CD4-positive, alpha-beta memory T cell (primary cell): ENCODE measurements around the gene DNAJB14. TPM values are rescaled to one million over a fixed set of nuclear protein-coding genes. Genes with fewer than 3 reads are reported as not detected.
A peak's percentile ranks its signal among the peaks of the same experiment; 100 is the strongest.

ENCODE experiments used
- CTCF ChIA-PET: fragments of 350-600 bp; sonication (Branson Sonifier 250); formaldehyde crosslinking; loops from one replicate; lab custom pipeline; 2021; ENCODE audit warnings: inconsistent platforms; ENCODE audit not compliant: partially characterized antibody; lab: Charles Lee
- POLR2A ChIA-PET: fragments of 350-600 bp; sonication (Branson Sonifier 250); formaldehyde crosslinking; loops from one replicate; lab custom pipeline; 2021; ENCODE audit not compliant: partially characterized antibody; lab: Charles Lee
- DNase-seq, 5 donors: peaks; one replicate each; pipeline versions ENCODE4 v3.0.0 to v3.0.0-alpha.2; 2020 to 2022; ENCODE audit warnings: mixed read lengths in 1 of 5
- H3K27ac ChIP-seq: one replicate; pipeline ENCODE4 v1.7.0; 2013; ENCODE audit warnings: low read depth, low read length
- H3K27me3 ChIP-seq: 2 replicates; pipeline ENCODE4 v1.7.0; 2013; ENCODE audit warnings: mild to moderate bottlenecking, low read length, moderate library complexity; ENCODE audit not compliant: insufficient read depth
- H3K36me3 ChIP-seq: 2 replicates; pipeline ENCODE4 v1.7.0; 2013; ENCODE audit warnings: mild to moderate bottlenecking, low read length, moderate library complexity; ENCODE audit not compliant: insufficient read depth
- H3K4me1 ChIP-seq: 2 replicates; pipeline ENCODE4 v1.7.0; 2013; ENCODE audit warnings: mild to moderate bottlenecking, low read length, moderate library complexity; ENCODE audit not compliant: insufficient read depth
- H3K4me3 ChIP-seq, 2 donors: one replicate each; pipeline ENCODE4 v1.7.0; 2013; ENCODE audit warnings: low read length in 2 of 2, mild to moderate bottlenecking in 1 of 2
- H3K9me3 ChIP-seq, 2 donors: one replicate each; pipeline ENCODE4 v1.7.0; 2013; ENCODE audit warnings: low read length in 2 of 2, control low read depth in 1 of 2; ENCODE audit not compliant: control insufficient read depth in 1 of 2
- H3K27ac Mint-ChIP-seq, 7 donors: one replicate each; pipeline ENCODE4 v1.8.0; 2020 to 2021; ENCODE audit warnings: mixed read lengths in 7 of 7, mild to moderate bottlenecking in 6 of 7, inconsistent platforms in 3 of 7, moderate library complexity in 3 of 7
- H3K27me3 Mint-ChIP-seq, 2 donors: one replicate each; pipeline ENCODE4 v1.8.0; 2020 to 2021; ENCODE audit warnings: mixed read lengths in 2 of 2
- H3K36me3 Mint-ChIP-seq, 2 donors: one replicate each; pipeline ENCODE4 v1.8.0; 2020 to 2021; ENCODE audit warnings: mixed read lengths in 2 of 2, inconsistent platforms in 1 of 2, mild to moderate bottlenecking in 1 of 2
- H3K4me1 Mint-ChIP-seq, 4 donors: one replicate each; pipeline ENCODE4 v1.8.0; 2020 to 2021; ENCODE audit warnings: mixed read lengths in 4 of 4, mild to moderate bottlenecking in 1 of 4
- H3K4me3 Mint-ChIP-seq, 8 donors: one replicate each; pipeline ENCODE4 v1.8.0; 2020 to 2021; ENCODE audit warnings: mixed read lengths in 8 of 8, mild to moderate bottlenecking in 7 of 8, moderate library complexity in 6 of 8, inconsistent platforms in 3 of 8
- H3K9me3 Mint-ChIP-seq, 8 donors: one replicate each; pipeline ENCODE4 v1.8.0; 2020 to 2021; ENCODE audit warnings: mixed read lengths in 8 of 8, mild to moderate bottlenecking in 5 of 8, inconsistent platforms in 3 of 8, moderate library complexity in 1 of 8
- intact Hi-C: fragments of 100-400 bp; cut with micrococcal nuclease; formaldehyde crosslinking; loops from one replicate; pipeline ENCODE4 v1.15.1; 2023
- polyA plus RNA-seq, 2 donors: library from polyadenylated mRNA; unstranded; fragments of 300-500 nt; fragmentation: Illumina TruSeq; gene quantifications; one replicate each; pipeline ENCODE4 v1.2.3, GENCODE V29; 2021
- total RNA-seq, 2 experiments: library from RNA; stranded (reverse); gene quantifications; one replicate each; pipeline ENCODE4 v1.2.3, GENCODE V29; 2021

DNAJB14 gene
- total and polyA plus RNA-seq, 4 experiments from 2014 or later: 44.9 to 76.7 (median 70.4) TPM

- H3K9me3 Mint-ChIP-seq: peaks cover 0 to 12% (median 7%) of the 10 kb centered on the region in 8 donors
- no peak overlapping the region for H3K4me3 Mint-ChIP-seq
- Histone ChIP-seq H3K36me3 (peaks cover 10% of the 10 kb centered on the region), H3K27me3 (no peaks in the 10 kb centered on the region), H3K9me3 (no peaks in the 10 kb centered on the region), H3K4me3 (no peak overlapping the region), H3K27ac (no peak overlapping the region), H3K4me1 (peaks cover 23% of the 10 kb centered on the region)
- peak overlapping the region; percentile 14 to 82 (median 38) for H3K27ac Mint-ChIP-seq
- ChIA-PET CTCF (interaction anchor here (0.6 kb wide), 1 partner anchor 65 kb away, joined by 3 read pairs; no protein-coding TSS in a partner anchor), POLR2A (interaction anchor here (1.0 kb wide), 1 partner anchor 28 kb away, joined by 3 read pairs; no protein-coding TSS in a partner anchor)
- DNase-seq: peak in 2 of 5 donors; percentile 7 to 30
- H3K36me3 Mint-ChIP-seq: peaks cover 52 to 54% of the 10 kb centered on the region in 2 donors
- no peaks in the 10 kb centered on the region for H3K27me3 Mint-ChIP-seq
- H3K4me1 Mint-ChIP-seq: peaks cover 11 to 20% (median 15%) of the 10 kb centered on the region in 4 donors
- intact Hi-C loops: no loop called here
These were observed 25.2 kb downstream of the DNAJB14 start for GRCh38 chr4:99921174-99921573.

GRCh38 chr4:99918656-99919055 lies 27.8 kb downstream of the DNAJB14 start:
- peaks cover 15 to 26% (median 17%) of the 10 kb centered on the region in 4 donors for H3K4me1 Mint-ChIP-seq
- ChIA-PET POLR2A (interaction anchor here (0.8 to 1.7 kb wide), 3 partner anchors 27 to 30 kb away, joined by 3 to 4 read pairs (median 4); partner anchors contain the start of gene DNAJB14), CTCF (no interaction called here)

GRCh38 chr4:99917575-99917974 lies 28.8 kb downstream of the DNAJB14 start:
- H3K27me3 ChIP-seq: no peaks in the 10 kb centered on the region
- H3K27ac Mint-ChIP-seq: peak overlapping the region in 1 of 7 donors; percentile 18

More at GRCh38 chr4:99918656-99919055, 27.8 kb downstream of the DNAJB14 start:
- Mint-ChIP-seq H3K4me3 (no peak overlapping the region), H3K27me3 (no peaks in the 10 kb centered on the region), H3K27ac (peak overlapping the region in 1 of 7 donors; percentile 77), H3K9me3 (peaks cover 0 to 12% (median 7%) of the 10 kb centered on the region in 8 donors), H3K36me3 (peaks cover 57 to 68% of the 10 kb centered on the region in 2 donors)
- intact Hi-C loops: no loop called here
- Histone ChIP-seq H3K9me3 (no peaks in the 10 kb centered on the region), H3K36me3 (peaks cover 8% of the 10 kb centered on the region), H3K27me3 (no peaks in the 10 kb centered on the region), H3K4me3 (no peak overlapping the region), H3K27ac (no peak overlapping the region), H3K4me1 (peaks cover 27% of the 10 kb centered on the region)
- no peak for DNase-seq

GRCh38 chr4:99915449-99915848 lies 31.0 kb downstream of the DNAJB14 start:
- no peaks in the 10 kb centered on the region for H3K9me3 ChIP-seq
- DNase-seq: peak in 2 of 5 donors; percentile 7 to 19
- no peaks in the 10 kb centered on the region for H3K27me3 Mint-ChIP-seq
- CTCF ChIA-PET: interaction anchor here (2.3 kb wide), 1 partner anchor 26 kb away, joined by 9 read pairs; no protein-coding TSS in a partner anchor
- H3K27me3 ChIP-seq: no peaks in the 10 kb centered on the region
- H3K4me1 Mint-ChIP-seq: peaks cover 13 to 25% (median 15%) of the 10 kb centered on the region in 4 donors
- H3K9me3 Mint-ChIP-seq: peaks cover 0 to 12% (median 7%) of the 10 kb centered on the region in 8 donors
- no peak overlapping the region for H3K4me3 ChIP-seq
- H3K27ac ChIP-seq: no peak overlapping the region
- peaks cover 9% of the 10 kb centered on the region for H3K4me1 ChIP-seq
- POLR2A ChIA-PET: no interaction called here
- peaks cover 57 to 58% of the 10 kb centered on the region in 2 donors for H3K36me3 Mint-ChIP-seq
- intact Hi-C loops: no loop called here
- peak overlapping the region in 1 of 8 donors; percentile 0 for H3K4me3 Mint-ChIP-seq
- H3K27ac Mint-ChIP-seq: peak overlapping the region in 4 of 7 donors; percentile 37 to 75 (median 64)
- H3K36me3 ChIP-seq: peaks cover 9% of the 10 kb centered on the region

More at GRCh38 chr4:99917575-99917974, 28.8 kb downstream of the DNAJB14 start:
- H3K9me3 Mint-ChIP-seq: peaks cover 0 to 12% (median 7%) of the 10 kb centered on the region in 8 donors
- peaks cover 15 to 28% (median 20%) of the 10 kb centered on the region in 4 donors for H3K4me1 Mint-ChIP-seq
- Histone ChIP-seq H3K4me3 (no peak overlapping the region), H3K27ac (no peak overlapping the region), H3K36me3 (peaks cover 9% of the 10 kb centered on the region), H3K9me3 (no peaks in the 10 kb centered on the region), H3K4me1 (peaks cover 24% of the 10 kb centered on the region)
- intact Hi-C loops: no loop called here
- H3K4me3 Mint-ChIP-seq: no peak overlapping the region
- ChIA-PET CTCF (interaction anchor here (1.2 to 2.3 kb wide), 2 partner anchors 24 to 110 kb away, joined by 3 to 9 read pairs; no protein-coding TSS in a partner anchor), POLR2A (no interaction called here)
- H3K36me3 Mint-ChIP-seq: peaks cover 61 to 64% of the 10 kb centered on the region in 2 donors
- no peaks in the 10 kb centered on the region for H3K27me3 Mint-ChIP-seq
- no peak for DNase-seq

- H3K4me3 ChIP-seq: no peak overlapping the region
- Mint-ChIP-seq H3K27me3 (no peaks in the 10 kb centered on the region), H3K36me3 (peaks cover 4 to 22% of the 10 kb centered on the region in 2 donors), H3K4me3 (peak overlapping the region in 7 of 8 donors; percentile 79 to 99 (median 87)), H3K9me3 (no peaks in the 10 kb centered on the region), H3K27ac (peak overlapping the region; percentile 68 to 99 (median 95)), H3K4me1 (peaks cover 25 to 45% (median 35%) of the 10 kb centered on the region in 4 donors)
- H3K27ac ChIP-seq: peak overlapping the region; percentile 87
- H3K36me3 ChIP-seq: no peaks in the 10 kb centered on the region
- H3K4me1 ChIP-seq: peaks cover 34% of the 10 kb centered on the region
- intact Hi-C loops: loop anchor here (1.0 to 10.0 kb wide), 7 partner anchors 48 to 966 kb away; partner anchors contain the start of genes DAPP1, EIF4E and METAP1
- ChIA-PET CTCF (interaction anchor here (0.9 to 1.8 kb wide), 5 partner anchors 51 to 332 kb away, joined by 3 to 16 read pairs (median 5); partner anchors contain the start of genes DNAJB14, H2AZ1 and TRMT10A), POLR2A (interaction anchor here (0.7 to 5.0 kb wide), 13 partner anchors 8 to 900 kb away, joined by 3 to 118 read pairs (median 4); partner anchors contain the start of genes DAPP1, DNAJB14, H2AZ1 and METAP1)
- no peaks in the 10 kb centered on the region for H3K27me3 ChIP-seq
- no peaks in the 10 kb centered on the region for H3K9me3 ChIP-seq
- peak in 1 of 5 donors; percentile 30 for DNase-seq
These were observed 51.4 kb downstream of the DNAJB14 start for GRCh38 chr4:99894998-99895397.

GRCh38 chr4:99894161-99894997 lies 52.0 kb downstream of the DNAJB14 start, which contains the start of gene LAMTOR3:
Gene LAMTOR3, minus strand, starts transcription at chr4:99894427. Its CDS starts 464 bp downstream, at chr4:99893963.
- intact Hi-C loops: loop anchor here (1.0 to 10.0 kb wide), 7 partner anchors 47 to 965 kb away; partner anchors contain the start of genes DAPP1, EIF4E and METAP1
- H3K4me1 Mint-ChIP-seq: peaks cover 27 to 47% (median 38%) of the 10 kb centered on the region in 4 donors

More at GRCh38 chr4:99894161-99894997, 52.0 kb downstream of the DNAJB14 start, which contains the start of gene LAMTOR3:
- H3K9me3 Mint-ChIP-seq: no peaks in the 10 kb centered on the region
- H3K27me3 ChIP-seq: no peaks in the 10 kb centered on the region
- no peaks in the 10 kb centered on the region for H3K36me3 ChIP-seq
- no peaks in the 10 kb centered on the region for H3K27me3 Mint-ChIP-seq
- ChIA-PET POLR2A (interaction anchor here (0.6 to 5.0 kb wide), 17 partner anchors 9 to 1443 kb away, joined by 3 to 118 read pairs (median 4); partner anchors contain the start of genes DAPP1, DNAJB14, H2AZ1 and METAP1), CTCF (interaction anchor here (0.8 to 1.8 kb wide), 6 partner anchors 52 to 331 kb away, joined by 3 to 16 read pairs (median 4); partner anchors contain the start of genes DNAJB14, H2AZ1 and TRMT10A)
- peak within 1 kb of the TSS; percentile 97 to 99 (median 99) for H3K27ac Mint-ChIP-seq
- H3K4me3 ChIP-seq: peak within 1 kb of the TSS; percentile 76 to 97
- H3K9me3 ChIP-seq: no peaks in the 10 kb centered on the region
- peak; percentile 88 to 94 (median 92) for DNase-seq
- peak within 1 kb of the TSS; percentile 97 to 100 (median 98) for H3K4me3 Mint-ChIP-seq
- peaks cover 7 to 21% of the 10 kb centered on the region in 2 donors for H3K36me3 Mint-ChIP-seq
- H3K4me1 ChIP-seq: peaks cover 34% of the 10 kb centered on the region
- peak within 1 kb of the TSS; percentile 87 for H3K27ac ChIP-seq
